HepG2 (cell line): ENCODE results near the gene HDLBP. TPM values are rescaled to one million over a fixed set of nuclear protein-coding genes. Genes with fewer than 3 reads are reported as not detected.

Experiments
- ATRX ChIP-seq: sonication (generic); formaldehyde crosslinking; IDR thresholded peaks from 2 replicates; pipeline ENCODE4 v1.4.0; 2020; ENCODE audit warnings: missing genetic modification reagents, borderline replicate concordance
- CENPT ChIP-seq: sonication (generic); formaldehyde crosslinking; IDR thresholded peaks from 2 replicates; pipeline ENCODE4 v1.8.0; 2022; ENCODE audit warnings: low read depth, mild to moderate bottlenecking, moderate library complexity, missing genetic modification reagents
- CHCHD3 ChIP-seq: sonication (generic); formaldehyde crosslinking; IDR thresholded peaks from 2 replicates; pipeline ENCODE4 v1.8.0; 2022; ENCODE audit warnings: mild to moderate bottlenecking, missing genetic modification reagents, moderate library complexity
- EED ChIP-seq: sonication (generic); formaldehyde crosslinking; IDR thresholded peaks from 2 replicates; pipeline ENCODE4 v1.5.0; 2020; ENCODE audit warnings: mild to moderate bottlenecking, missing genetic modification reagents
- ELF3 ChIP-seq: IDR thresholded peaks from 2 replicates; pipeline ENCODE4 v1.6.1; 2016; ENCODE audit warnings: missing genetic modification reagents, missing compliant biosample characterization
- HMG20A ChIP-seq: IDR thresholded peaks from 2 replicates; pipeline ENCODE4 v1.6.1; 2016; ENCODE audit warnings: borderline replicate concordance
- IRX3 ChIP-seq: sonication (generic); formaldehyde crosslinking; IDR thresholded peaks from 2 replicates; pipeline ENCODE4 v1.8.1; 2023; ENCODE audit warnings: mild to moderate bottlenecking, low read depth, missing genetic modification reagents, borderline replicate concordance
- MEIS2 ChIP-seq: sonication (generic); formaldehyde crosslinking; IDR thresholded peaks from 2 replicates; pipeline ENCODE4 v1.9.0; 2021; ENCODE audit warnings: mild to moderate bottlenecking, missing genetic modification reagents
- MIXL1 ChIP-seq: IDR thresholded peaks from 2 replicates; pipeline ENCODE4 v1.6.1; 2016
- MLLT10 ChIP-seq: sonication (generic); formaldehyde crosslinking; IDR thresholded peaks from 2 replicates; pipeline ENCODE4 v1.4.0; 2020; ENCODE audit warnings: missing genetic modification reagents
- RAD21 ChIP-seq: fragments of 450-650 bp; formaldehyde crosslinking; IDR thresholded peaks from 2 replicates; pipeline ENCODE4 v1.5.0; 2020; ENCODE audit warnings: mild to moderate bottlenecking
- RERE ChIP-seq: IDR thresholded peaks from 2 replicates; pipeline ENCODE4 v1.6.1; 2016; ENCODE audit warnings: low read depth, missing genetic modification reagents, missing compliant biosample characterization
- TBX3 ChIP-seq: fragments of 450-650 bp; IDR thresholded peaks from 2 replicates; pipeline ENCODE4 v1.6.1; 2017; ENCODE audit warnings: antibody characterized with exemption, mild to moderate bottlenecking, inconsistent platforms, borderline replicate concordance
- ZBTB33 ChIP-seq: sonication (generic); formaldehyde crosslinking; IDR thresholded peaks from 2 replicates; pipeline ENCODE4 v1.4.0; 2020; ENCODE audit warnings: missing genetic modification reagents
- ZNF550 ChIP-seq: sonication (generic); formaldehyde crosslinking; IDR thresholded peaks from 2 replicates; pipeline ENCODE4 v1.4.0; 2020; ENCODE audit warnings: mild to moderate bottlenecking, missing genetic modification reagents, borderline replicate concordance
- ZNF564 ChIP-seq: sonication (generic); formaldehyde crosslinking; IDR thresholded peaks from 2 replicates; pipeline ENCODE4 v1.8.1; 2023; ENCODE audit warnings: mild to moderate bottlenecking, missing genetic modification reagents
- ZNF605 ChIP-seq: sonication (generic); formaldehyde crosslinking; IDR thresholded peaks from 2 replicates; pipeline ENCODE4 v1.8.0; 2022; ENCODE audit warnings: mild to moderate bottlenecking, missing genetic modification reagents
- polyA plus RNA-seq, 8 experiments: library from polyadenylated mRNA; depleted of rRNA in 3 of 8; stranded (reverse) in 7 of 8; unstranded in 1 of 8; fragments of >200 nt; fragmentation: Illumina TruSeq in 4 of 8; extraction: Trizol in 4 of 8; gene quantifications; 2 replicates each; pipeline versions ENCODE4 v1.2.1 to v1.2.3, GENCODE V29; 2011 to 2016; ENCODE audit warnings: low read depth in 4 of 8, missing spikeins in 1 of 8, mixed read lengths in 1 of 8; ENCODE audit not compliant: insufficient read depth in 1 of 8
- total RNA-seq, 5 experiments: library from RNA; depleted of rRNA; stranded (reverse); fragments of >200 nt; fragmentation: Illumina TruSeq; extraction: Trizol; gene quantifications; 2 replicates each; pipeline ENCODE4 v1.2.3, GENCODE V29; 2016; ENCODE audit warnings: low read depth in 1 of 5
- TF ChIP-seq, protein P1 (sequence below): sonication (generic); formaldehyde crosslinking; IDR thresholded peaks from 2 replicates; pipeline ENCODE4 v1.4.0; 2020; ENCODE audit warnings: low read depth, mild to moderate bottlenecking, missing genetic modification reagents
- TF ChIP-seq, protein P2 (sequence below): sonication (generic); formaldehyde crosslinking; IDR thresholded peaks from 2 replicates; pipeline ENCODE4 v1.8.1; 2023; ENCODE audit warnings: mild to moderate bottlenecking, missing genetic modification reagents
- TF ChIP-seq, protein P3 (sequence below): IDR thresholded peaks from 2 replicates; pipeline ENCODE4 v1.6.1; 2016; ENCODE audit warnings: missing compliant biosample characterization, missing genetic modification reagents, borderline replicate concordance

The HDLBP gene
- total and polyA plus RNA-seq, 2 of the 13 experiments (the other 11 are each of a cell fraction or from before 2014, with no cell fraction given): 464 to 707 TPM

DNA sequence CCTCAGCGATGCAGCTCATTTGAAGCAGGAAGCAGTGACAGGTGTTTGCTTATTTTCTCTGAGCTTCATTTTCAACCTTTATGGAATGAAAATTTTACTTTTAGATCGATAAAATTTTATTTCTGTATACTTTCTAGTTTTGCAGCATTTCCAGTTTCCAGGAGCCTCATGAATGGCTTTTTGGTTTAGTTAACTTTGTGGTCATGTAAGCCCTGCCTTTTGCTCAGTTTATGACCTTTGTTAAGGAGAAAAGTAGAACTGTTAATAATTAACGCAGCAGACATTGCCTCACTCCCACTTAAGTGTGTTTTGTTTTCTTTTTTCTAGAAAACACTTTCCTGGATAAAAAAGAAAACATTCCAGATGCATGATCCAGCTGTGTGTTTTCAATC is 36.2 kb upstream of the HDLBP start (continued):
- TF ChIP-seq, protein P1, sequence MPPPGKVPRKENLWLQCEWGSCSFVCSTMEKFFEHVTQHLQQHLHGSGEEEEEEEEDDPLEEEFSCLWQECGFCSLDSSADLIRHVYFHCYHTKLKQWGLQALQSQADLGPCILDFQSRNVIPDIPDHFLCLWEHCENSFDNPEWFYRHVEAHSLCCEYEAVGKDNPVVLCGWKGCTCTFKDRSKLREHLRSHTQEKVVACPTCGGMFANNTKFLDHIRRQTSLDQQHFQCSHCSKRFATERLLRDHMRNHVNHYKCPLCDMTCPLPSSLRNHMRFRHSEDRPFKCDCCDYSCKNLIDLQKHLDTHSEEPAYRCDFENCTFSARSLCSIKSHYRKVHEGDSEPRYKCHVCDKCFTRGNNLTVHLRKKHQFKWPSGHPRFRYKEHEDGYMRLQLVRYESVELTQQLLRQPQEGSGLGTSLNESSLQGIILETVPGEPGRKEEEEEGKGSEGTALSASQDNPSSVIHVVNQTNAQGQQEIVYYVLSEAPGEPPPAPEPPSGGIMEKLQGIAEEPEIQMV: no peak
- TF ChIP-seq RERE (CRISPR knock-in tag) (no peak), ZNF564 (CRISPR knock-in tag) (no peak), CHCHD3 (CRISPR knock-in tag) (no peak), MIXL1 (CRISPR knock-in tag) (peak; percentile 77), TBX3 (no peak), CENPT (no peak), RAD21 (no peak), MEIS2 (CRISPR knock-in tag) (no peak), ZBTB33 (no peak), IRX3 (CRISPR knock-in tag) (no peak), EED (no peak), ZNF550 (no peak), ZNF605 (CRISPR knock-in tag) (no peak), HMG20A (CRISPR knock-in tag) (peak; percentile 41; the same call in 1 of the 2 replicates), MLLT10 (no peak), ELF3 (CRISPR knock-in tag) (0 out of 2 replicates have a peak, but pooled peaks have one; percentile 28), ATRX (no peak)
- TF ChIP-seq, protein P2, sequence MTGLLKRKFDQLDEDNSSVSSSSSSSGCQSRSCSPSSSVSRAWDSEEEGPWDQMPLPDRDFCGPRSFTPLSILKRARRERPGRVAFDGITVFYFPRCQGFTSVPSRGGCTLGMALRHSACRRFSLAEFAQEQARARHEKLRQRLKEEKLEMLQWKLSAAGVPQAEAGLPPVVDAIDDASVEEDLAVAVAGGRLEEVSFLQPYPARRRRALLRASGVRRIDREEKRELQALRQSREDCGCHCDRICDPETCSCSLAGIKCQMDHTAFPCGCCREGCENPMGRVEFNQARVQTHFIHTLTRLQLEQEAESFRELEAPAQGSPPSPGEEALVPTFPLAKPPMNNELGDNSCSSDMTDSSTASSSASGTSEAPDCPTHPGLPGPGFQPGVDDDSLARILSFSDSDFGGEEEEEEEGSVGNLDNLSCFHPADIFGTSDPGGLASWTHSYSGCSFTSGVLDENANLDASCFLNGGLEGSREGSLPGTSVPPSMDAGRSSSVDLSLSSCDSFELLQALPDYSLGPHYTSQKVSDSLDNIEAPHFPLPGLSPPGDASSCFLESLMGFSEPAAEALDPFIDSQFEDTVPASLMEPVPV: no peak
- TF ChIP-seq, protein P3, sequence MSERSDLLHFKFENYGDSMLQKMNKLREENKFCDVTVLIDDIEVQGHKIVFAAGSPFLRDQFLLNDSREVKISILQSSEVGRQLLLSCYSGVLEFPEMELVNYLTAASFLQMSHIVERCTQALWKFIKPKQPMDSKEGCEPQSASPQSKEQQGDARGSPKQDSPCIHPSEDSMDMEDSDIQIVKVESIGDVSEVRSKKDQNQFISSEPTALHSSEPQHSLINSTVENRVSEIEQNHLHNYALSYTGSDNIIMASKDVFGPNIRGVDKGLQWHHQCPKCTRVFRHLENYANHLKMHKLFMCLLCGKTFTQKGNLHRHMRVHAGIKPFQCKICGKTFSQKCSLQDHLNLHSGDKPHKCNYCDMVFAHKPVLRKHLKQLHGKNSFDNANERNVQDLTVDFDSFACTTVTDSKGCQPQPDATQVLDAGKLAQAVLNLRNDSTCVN (CRISPR knock-in tag): 0 out of 2 replicates have a peak, but pooled peaks have one; percentile 86
